ENCODE data around the gene CMPK1. TPM values are rescaled to one million over a fixed set of nuclear protein-coding genes. Genes with fewer than 3 reads are reported as not detected.

CMPK1 gene
- total RNA-seq, 2 experiments from 2014 or later: 99.7 to 101 TPM

DNA sequence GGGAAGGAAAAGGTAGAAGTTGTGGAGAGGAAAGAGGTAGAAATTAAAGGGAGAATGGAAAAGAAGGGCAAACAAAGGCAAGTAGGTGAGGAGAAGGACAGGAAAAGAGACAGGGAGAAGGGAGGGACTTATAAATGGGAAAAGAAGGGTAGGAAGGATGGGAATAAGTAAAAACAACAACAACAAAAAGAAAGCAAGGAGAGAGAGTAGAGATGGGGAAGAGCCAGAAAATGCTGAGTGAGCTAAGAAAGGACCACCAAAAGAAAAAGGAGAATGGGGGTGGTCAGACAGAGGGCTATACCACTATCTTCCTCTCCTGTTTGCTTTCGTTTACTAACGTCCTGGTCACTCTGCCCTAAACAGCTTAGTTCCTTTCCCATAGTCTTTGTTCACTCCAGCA is 1.7 kb upstream of the CMPK1 start:
- ATAC-seq (no peak), DNase-seq (no peak)
- Mint-ChIP-seq H3K4me1 (ENCODE audit: low read depth) (peaks cover 14% of the 10 kb centered on the region), H3K4me3 (no peak overlapping the region), H3K27ac (no peak overlapping the region), H3K9me3 (no peaks in the 10 kb centered on the region), H3K27me3 (no peaks in the 10 kb centered on the region), H3K36me3 (ENCODE audit: low read depth) (peaks cover 9% of the 10 kb centered on the region)
- ChIA-PET CTCF (interaction anchor here (1.1 to 3.4 kb wide), 4 partner anchors 8 to 138 kb away, joined by 3 to 17 read pairs (median 7); no protein-coding TSS in a partner anchor), POLR2A (interaction anchor here (0.7 to 6.4 kb wide), 2 partner anchors 18 to 32 kb away, joined by 3 to 42 read pairs; partner anchors contain the start of gene STIL)
- TF ChIP-seq, protein P1, sequence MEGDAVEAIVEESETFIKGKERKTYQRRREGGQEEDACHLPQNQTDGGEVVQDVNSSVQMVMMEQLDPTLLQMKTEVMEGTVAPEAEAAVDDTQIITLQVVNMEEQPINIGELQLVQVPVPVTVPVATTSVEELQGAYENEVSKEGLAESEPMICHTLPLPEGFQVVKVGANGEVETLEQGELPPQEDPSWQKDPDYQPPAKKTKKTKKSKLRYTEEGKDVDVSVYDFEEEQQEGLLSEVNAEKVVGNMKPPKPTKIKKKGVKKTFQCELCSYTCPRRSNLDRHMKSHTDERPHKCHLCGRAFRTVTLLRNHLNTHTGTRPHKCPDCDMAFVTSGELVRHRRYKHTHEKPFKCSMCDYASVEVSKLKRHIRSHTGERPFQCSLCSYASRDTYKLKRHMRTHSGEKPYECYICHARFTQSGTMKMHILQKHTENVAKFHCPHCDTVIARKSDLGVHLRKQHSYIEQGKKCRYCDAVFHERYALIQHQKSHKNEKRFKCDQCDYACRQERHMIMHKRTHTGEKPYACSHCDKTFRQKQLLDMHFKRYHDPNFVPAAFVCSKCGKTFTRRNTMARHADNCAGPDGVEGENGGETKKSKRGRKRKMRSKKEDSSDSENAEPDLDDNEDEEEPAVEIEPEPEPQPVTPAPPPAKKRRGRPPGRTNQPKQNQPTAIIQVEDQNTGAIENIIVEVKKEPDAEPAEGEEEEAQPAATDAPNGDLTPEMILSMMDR (IDR thresholded peaks at IDR 0.05): no peak
- intact Hi-C loops (cut with micrococcal nuclease): no loop called here

DNA sequence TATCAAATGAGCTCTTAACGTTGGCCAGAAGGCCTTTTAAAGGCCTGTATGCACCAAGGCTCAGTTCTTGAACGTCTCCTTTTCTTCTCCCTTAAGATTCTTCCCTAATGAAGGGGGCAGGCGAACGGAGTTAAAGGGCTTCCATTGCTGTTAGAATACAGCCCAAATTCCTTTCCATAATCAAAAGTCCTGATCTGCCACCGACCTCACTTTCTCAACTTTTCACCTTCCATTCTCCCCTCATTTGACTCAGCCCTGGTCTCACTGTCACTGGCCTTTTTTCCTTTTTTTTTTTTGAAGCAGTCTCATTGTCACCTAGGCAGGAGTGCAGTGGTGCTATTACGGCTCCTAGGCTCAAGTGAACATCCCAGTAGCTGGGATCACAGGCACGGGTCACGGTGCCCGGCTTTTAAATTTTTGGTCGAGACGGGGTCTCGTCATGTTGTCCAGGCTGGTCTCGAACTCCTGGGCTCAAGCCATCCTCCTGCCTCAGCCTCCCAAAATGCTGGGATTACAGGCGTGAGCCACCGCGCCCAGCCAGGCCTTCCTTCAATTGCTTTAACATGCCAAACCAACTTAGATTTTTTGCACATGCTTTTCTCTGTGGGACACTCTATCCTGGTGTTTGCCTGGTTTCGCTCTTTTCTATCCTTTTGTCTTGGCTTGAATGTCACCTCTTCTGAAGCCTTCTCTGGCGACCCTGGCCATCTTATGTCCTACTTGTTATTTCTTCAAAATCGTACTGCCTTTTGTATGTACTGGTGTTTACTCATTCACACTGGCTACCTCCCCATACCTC is 612 bp upstream of the CMPK1 start:
- ATAC-seq: no peak
- POLR2A ChIA-PET: interaction anchor here (0.8 to 6.4 kb wide), 4 partner anchors 8 to 20 kb away, joined by 3 to 42 read pairs (median 4); partner anchors contain the start of gene STIL

DNA sequence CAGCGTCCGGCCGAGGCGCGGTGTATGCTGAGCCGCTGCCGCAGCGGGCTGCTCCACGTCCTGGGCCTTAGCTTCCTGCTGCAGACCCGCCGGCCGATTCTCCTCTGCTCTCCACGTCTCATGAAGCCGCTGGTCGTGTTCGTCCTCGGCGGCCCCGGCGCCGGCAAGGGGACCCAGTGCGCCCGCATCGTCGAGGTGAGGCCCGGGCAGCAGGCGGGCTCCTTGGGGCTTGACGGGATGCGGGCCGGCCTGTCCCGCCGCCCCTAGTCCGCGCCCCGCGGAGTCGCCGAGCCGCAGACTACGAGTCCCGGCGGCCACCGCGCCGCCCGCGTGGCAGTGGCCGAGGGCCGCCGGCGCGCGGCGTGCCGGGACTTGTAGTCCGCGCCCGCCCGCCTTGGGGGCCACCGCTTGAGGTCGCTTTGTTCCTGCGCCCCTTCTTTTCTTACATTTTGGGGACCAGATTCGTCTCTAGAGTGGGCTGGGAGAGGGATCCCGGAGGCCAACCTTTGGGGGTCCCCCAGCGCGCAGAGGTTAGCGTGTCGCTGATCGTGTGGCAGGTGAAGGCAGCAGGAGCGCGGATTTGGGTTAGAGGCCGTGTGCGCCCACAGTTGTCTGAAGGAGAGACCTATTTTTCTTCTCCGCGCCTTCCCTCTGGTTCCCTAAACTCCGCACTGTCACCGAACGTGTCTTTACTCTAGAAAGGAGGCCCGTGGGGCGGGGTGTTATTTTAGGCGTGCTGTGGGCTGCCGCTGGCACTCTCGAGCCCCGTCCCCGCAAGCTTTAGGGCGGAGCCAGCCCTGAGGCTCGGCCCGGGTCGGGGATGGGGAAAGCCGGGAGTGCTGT is 553 bp downstream of the CMPK1 start:
- H3K36me3 Mint-ChIP-seq (ENCODE audit: low read depth): peaks cover 9% of the 10 kb centered on the region
- H3K27me3 Mint-ChIP-seq: no peaks in the 10 kb centered on the region
- TF ChIP-seq, protein P1 (IDR thresholded peaks at IDR 0.05): no peak
- DNase-seq (peak; percentile 79), ATAC-seq (peak; percentile 90)
- H3K4me1 Mint-ChIP-seq (ENCODE audit: low read depth): peaks cover 21% of the 10 kb centered on the region
- no peaks in the 10 kb centered on the region for H3K9me3 Mint-ChIP-seq
- ChIA-PET POLR2A (interaction anchor here (0.8 to 6.4 kb wide), 4 partner anchors 9 to 119 kb away, joined by 3 to 42 read pairs (median 4); partner anchors contain the start of gene STIL), CTCF (interaction anchor here (1.1 to 3.4 kb wide), 9 partner anchors 10 to 392 kb away, joined by 3 to 17 read pairs (median 7); partner anchors contain the start of genes FOXD2, PDZK1IP1 and STIL)
- intact Hi-C loops (cut with micrococcal nuclease): loop anchor here (1.0 kb wide), 1 partner anchor 20 kb away; the partner anchor contains the start of gene STIL
- peak overlapping the region; percentile 97 for H3K27ac Mint-ChIP-seq
- H3K4me3 Mint-ChIP-seq: no peak overlapping the region

More for the DNA sequence above, 612 bp upstream of the CMPK1 start:
- peaks cover 9% of the 10 kb centered on the region for H3K36me3 Mint-ChIP-seq (ENCODE audit: low read depth)
- no peaks in the 10 kb centered on the region for H3K9me3 Mint-ChIP-seq
- CTCF ChIA-PET: interaction anchor here (1.1 to 3.4 kb wide), 10 partner anchors 9 to 393 kb away, joined by 3 to 17 read pairs (median 6); partner anchors contain the start of genes FOXD2 and STIL
- no peaks in the 10 kb centered on the region for H3K27me3 Mint-ChIP-seq
- peaks cover 18% of the 10 kb centered on the region for H3K4me1 Mint-ChIP-seq (ENCODE audit: low read depth)
- intact Hi-C loops (cut with micrococcal nuclease): loop anchor here (1.0 kb wide), 1 partner anchor 19 kb away; the partner anchor contains the start of gene STIL
- DNase-seq: no peak
- TF ChIP-seq, protein P1 (IDR thresholded peaks at IDR 0.05): no peak
- H3K27ac Mint-ChIP-seq: no peak overlapping the region
- no peak overlapping the region for H3K4me3 Mint-ChIP-seq

DNA sequence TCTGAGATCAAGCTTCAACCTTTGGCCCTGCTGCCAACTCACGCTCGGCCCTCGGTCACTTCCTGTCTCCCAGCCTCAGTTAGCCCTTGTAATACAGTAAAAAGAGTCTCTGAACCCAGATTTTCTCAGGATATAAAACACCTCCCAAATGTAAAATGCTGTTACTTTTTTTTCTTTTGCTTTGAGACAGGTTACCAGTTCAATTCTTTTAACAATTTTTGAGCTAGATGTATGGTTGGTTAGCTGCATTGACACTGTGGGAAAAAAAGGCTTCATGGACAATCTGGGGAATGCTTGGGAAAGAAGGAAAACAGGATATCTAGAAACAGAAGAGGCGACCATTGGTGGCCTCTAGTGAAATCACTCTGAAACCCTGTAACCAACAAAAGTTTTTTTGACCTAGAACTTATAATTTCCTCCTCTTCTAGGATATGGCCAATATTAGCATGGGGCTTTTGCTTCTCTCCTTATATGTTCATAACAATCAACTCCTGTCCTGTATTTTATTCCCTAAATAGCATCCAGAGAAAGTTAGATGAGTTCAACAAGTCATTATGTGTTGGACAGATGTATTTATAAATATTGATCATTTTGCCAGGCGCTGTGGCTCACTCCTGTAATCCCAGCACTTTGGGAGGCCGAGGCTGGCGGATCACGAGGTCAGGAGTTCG is 1.3 kb downstream of the CMPK1 start:
- intact Hi-C loops (cut with micrococcal nuclease): no loop called here
- Mint-ChIP-seq H3K4me1 (ENCODE audit: low read depth) (peaks cover 24% of the 10 kb centered on the region), H3K27ac (peak overlapping the region; percentile 97), H3K27me3 (no peaks in the 10 kb centered on the region), H3K36me3 (ENCODE audit: low read depth) (peaks cover 12% of the 10 kb centered on the region), H3K4me3 (no peak overlapping the region), H3K9me3 (no peaks in the 10 kb centered on the region)
- no peak for DNase-seq
- ChIA-PET CTCF (interaction anchor here (1.3 to 3.4 kb wide), 5 partner anchors 11 to 391 kb away, joined by 4 to 17 read pairs (median 8); partner anchors contain the start of genes FOXD2 and PDZK1IP1), POLR2A (interaction anchor here (6.4 kb wide), 1 partner anchor 21 kb away, joined by 42 read pairs; the partner anchor contains the start of gene STIL)
- TF ChIP-seq, protein P1 (IDR thresholded peaks at IDR 0.05): no peak
- ATAC-seq: no peak
